DND-41 (cell line): Measurements from ENCODE around the gene FNBP1L.

Experiments used
- EZH2 ChIP-seq: IDR thresholded peaks from 3 replicates; pipeline ENCODE4 v1.6.1; 2012; ENCODE audit warnings: borderline replicate concordance, low read depth, mild to moderate bottlenecking, moderate library complexity, low read length, inconsistent platforms; ENCODE audit not compliant: severe bottlenecking
- TF ChIP-seq, protein P1 (sequence below): IDR thresholded peaks from 2 replicates; pipeline ENCODE4 v1.5.1; 2012; ENCODE audit warnings: borderline replicate concordance, low read length, moderate library complexity, mild to moderate bottlenecking; ENCODE audit not compliant: poor library complexity, severe bottlenecking; ENCODE audit errors: extremely low read depth

DNA sequence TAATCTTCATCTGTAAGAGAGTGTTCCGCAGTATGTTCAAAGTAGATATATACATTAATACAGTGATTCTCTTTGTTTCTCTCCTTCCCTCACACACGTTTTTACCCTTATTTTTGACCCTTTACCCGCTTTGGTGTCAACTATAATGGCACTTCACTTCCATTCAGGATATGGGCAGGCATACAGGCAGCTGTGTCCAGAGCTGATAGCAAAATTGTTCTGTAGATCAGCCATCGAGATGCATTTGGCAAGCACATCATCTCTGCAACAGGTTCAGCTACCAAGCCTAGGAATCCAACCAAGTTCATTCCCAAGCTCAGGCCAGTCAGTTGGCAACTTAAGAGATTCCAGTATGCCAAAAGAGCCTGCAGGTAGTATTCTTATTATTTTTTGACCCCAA lies 74.8 kb downstream of the FNBP1L start:
- TF ChIP-seq EZH2, result no peak
- TF ChIP-seq, protein P1, sequence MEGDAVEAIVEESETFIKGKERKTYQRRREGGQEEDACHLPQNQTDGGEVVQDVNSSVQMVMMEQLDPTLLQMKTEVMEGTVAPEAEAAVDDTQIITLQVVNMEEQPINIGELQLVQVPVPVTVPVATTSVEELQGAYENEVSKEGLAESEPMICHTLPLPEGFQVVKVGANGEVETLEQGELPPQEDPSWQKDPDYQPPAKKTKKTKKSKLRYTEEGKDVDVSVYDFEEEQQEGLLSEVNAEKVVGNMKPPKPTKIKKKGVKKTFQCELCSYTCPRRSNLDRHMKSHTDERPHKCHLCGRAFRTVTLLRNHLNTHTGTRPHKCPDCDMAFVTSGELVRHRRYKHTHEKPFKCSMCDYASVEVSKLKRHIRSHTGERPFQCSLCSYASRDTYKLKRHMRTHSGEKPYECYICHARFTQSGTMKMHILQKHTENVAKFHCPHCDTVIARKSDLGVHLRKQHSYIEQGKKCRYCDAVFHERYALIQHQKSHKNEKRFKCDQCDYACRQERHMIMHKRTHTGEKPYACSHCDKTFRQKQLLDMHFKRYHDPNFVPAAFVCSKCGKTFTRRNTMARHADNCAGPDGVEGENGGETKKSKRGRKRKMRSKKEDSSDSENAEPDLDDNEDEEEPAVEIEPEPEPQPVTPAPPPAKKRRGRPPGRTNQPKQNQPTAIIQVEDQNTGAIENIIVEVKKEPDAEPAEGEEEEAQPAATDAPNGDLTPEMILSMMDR, result no peak
